BJ (cell line): Measurements from ENCODE around the gene FAM174B. TPM values are rescaled to one million over a fixed set of nuclear protein-coding genes. Genes with fewer than 3 reads are reported as not detected.

ENCODE experiments used
- CTCF ChIA-PET: fragments of 350-600 bp; formaldehyde crosslinking; extraction: SDS; loops from one replicate; lab custom pipeline; 2021; ENCODE audit warnings: antibody characterized with exemption, inconsistent platforms; lab: Yijun Ruan, JAX
- POLR2A ChIA-PET: fragments of 300-600 bp; sonication (Branson Sonifier 250); formaldehyde crosslinking; extraction: SDS; loops from one replicate; lab custom pipeline; 2021; ENCODE audit warnings: antibody characterized with exemption; lab: Charles Lee
- DNase-seq: peaks from one replicate; pipeline ENCODE4 v3.0.0-alpha.2; 2011; ENCODE audit warnings: low read depth
- H3K27me3 ChIP-seq: 2 replicates; pipeline ENCODE4 v1.6.0; 2011; ENCODE audit warnings: low read length; ENCODE audit not compliant: control insufficient read depth, insufficient read depth
- H3K36me3 ChIP-seq: 2 replicates; pipeline ENCODE4 v1.5.1; 2011; ENCODE audit warnings: low read length; ENCODE audit not compliant: control insufficient read depth, insufficient read depth
- H3K4me3 ChIP-seq: 2 replicates; pipeline ENCODE4 v1.5.1; 2011; ENCODE audit warnings: low read depth, mild to moderate bottlenecking, control low read depth, low read length
- CTCF ChIP-seq: IDR thresholded peaks from 2 replicates; pipeline ENCODE4 v1.5.1; 2011; ENCODE audit warnings: low read depth, mild to moderate bottlenecking, control low read depth, inconsistent platforms, low read length, moderate library complexity; ENCODE audit not compliant: insufficient read depth
- polyA plus RNA-seq: library from polyadenylated mRNA; depleted of rRNA; stranded (reverse); fragments of >200 nt; gene quantifications from 2 replicates; pipeline ENCODE4 v1.2.3, GENCODE V29; 2011; rRNA removed

Gene FAM174B
- polyA plus RNA-seq, 1 experiment = 5.1 TPM

GRCh38 chr15:92570391-92570790 is 85.2 kb downstream of the FAM174B start:
- ChIA-PET CTCF (interaction anchor here (0.7 kb wide), 1 partner anchor 91 kb away, joined by 3 read pairs; no protein-coding TSS in a partner anchor), POLR2A (no interaction called here)
- Histone ChIP-seq H3K36me3 (no peaks in the 10 kb centered on the region), H3K27me3 (no peaks in the 10 kb centered on the region; the same call in 1 of the 2 replicates), H3K4me3 (no peak overlapping the region)
- DNase-seq = no peak
- TF ChIP-seq CTCF = no peak

- TF ChIP-seq CTCF = no peak
- Histone ChIP-seq H3K36me3 (no peaks in the 10 kb centered on the region), H3K27me3 (no peaks in the 10 kb centered on the region; the same call in 1 of the 2 replicates), H3K4me3 (no peak overlapping the region)
- ChIA-PET POLR2A (no interaction called here), CTCF (interaction anchor here (1.3 kb wide), 1 partner anchor 145 kb away, joined by 3 read pairs; no protein-coding TSS in a partner anchor)
- DNase-seq = no peak
These were observed 85.8 kb downstream of the FAM174B start for GRCh38 chr15:92569778-92570177.

Other genes starting within 250 kb of the FAM174B start
- 38.2 and 47.3 TPM in 2 replicates for gene CHD2, start 244.5 kb upstream of the FAM174B start, polyA plus RNA-seq